Brain pericyte (primary cell): Measurements from ENCODE around the gene COL17A1.

Experiments
- DNase-seq: peaks from one replicate; pipeline ENCODE4 v3.0.0-alpha.2; 2012; ENCODE audit warnings: low read depth, low spot score

The COL17A1 gene

GRCh38 chr10:103990531-103990930, 95.1 kb downstream of the COL17A1 start:
- DNase-seq, result no peak

DNA sequence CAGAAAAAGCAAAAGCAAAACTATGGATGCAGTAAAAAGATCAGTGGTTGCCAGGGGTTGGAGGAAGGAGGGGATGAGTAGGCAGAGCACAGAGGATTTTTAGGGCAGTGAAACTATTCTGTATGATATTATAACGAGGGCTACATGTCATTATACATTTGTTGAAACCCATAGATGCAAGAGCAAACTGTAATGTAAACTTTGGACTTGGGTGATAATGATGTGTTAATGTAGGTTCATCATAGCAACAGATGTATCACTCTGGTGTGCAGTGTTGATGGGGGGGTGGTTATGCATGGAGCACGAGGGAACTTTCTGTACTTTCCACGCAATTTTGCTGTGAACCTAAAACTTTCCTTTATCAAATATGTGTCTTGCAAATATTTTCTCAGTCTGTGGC, 95.6 kb downstream of the COL17A1 start:
- DNase-seq, result no peak

DNA sequence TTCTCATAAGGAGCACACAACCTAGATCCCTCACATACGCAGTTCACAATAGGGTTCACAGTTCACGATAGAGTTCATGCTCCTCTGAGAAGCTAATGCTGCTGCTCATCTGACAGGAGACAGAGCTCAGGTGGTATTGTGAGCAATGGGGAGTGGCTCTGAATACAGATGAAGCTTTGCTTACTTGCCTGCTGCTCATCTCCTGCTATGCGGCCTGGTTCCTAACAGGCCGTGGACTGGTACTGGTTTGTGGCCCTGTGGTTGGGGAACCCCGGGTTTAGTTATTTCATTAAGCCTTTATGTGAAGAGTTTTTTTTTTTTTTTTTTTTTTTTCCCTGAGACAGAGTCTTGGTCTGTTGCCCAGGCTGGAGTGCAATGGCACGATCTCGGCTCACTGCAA, 99.3 kb downstream of the COL17A1 start:
- DNase-seq, result no peak

DNA sequence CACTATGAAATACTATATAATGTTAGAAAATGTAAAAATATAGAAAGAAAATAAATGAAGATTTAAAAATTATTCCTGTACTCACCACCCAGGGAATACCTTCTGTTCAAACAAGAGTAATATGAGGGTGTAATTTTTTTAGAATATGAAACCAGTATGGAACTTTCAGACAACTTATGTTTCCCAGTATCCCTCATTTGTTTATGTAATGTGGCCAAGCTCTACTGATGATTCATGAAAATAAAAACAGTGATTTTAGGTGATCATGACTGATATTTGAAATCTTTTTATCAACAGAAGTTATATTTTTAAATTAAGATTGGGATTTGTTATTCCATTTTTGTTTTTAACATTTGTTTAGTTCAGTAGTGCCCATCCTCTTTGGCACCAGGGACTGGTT, 100.0 kb downstream of the COL17A1 start:
- no peak for DNase-seq

DNA sequence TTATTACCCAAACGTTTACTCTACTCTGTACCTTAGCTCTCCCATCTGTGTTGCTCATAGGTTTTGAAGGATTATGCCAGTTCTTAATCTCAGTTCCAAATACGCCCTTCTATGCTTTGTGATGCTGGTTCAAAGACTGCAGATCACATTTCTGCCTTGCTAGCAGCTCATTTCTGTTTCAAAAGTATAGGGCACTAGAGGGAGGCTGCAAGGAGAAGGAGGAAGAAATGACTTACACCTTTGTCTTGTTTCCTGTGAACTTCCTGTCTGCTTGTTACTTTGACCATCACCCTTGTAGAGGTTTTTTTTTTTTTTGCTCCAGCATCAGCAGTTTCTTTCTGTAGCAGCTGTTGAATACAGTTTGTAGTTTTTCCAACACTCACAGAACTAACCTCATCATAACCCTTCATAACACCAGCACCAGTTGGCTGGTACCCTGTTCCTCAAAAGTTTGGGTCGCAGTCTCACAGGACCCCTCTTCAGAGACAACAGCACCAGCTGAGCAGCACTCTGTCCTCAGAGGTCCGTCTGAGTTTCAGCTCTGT, 102.2 kb downstream of the COL17A1 start:
- no peak for DNase-seq

DNA sequence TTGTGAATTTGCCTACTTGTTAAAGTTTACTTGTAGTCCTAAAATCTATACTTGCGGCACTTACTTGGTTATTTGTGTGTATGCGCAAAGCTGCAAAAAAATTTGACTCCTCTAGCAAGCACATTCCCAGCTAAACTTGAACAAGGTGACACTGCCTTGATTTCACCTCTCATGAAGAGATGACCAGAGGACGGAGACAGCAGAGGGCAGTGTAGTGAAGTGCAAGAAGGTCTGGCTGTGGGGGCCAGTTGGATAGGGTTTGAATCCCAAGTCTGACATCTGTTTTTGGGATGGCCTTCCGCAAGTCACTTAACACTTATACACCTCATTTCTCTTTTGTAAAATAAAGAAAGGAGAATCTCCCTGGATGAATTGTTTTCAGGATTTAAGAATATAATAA, 103.0 kb downstream of the COL17A1 start:
- DNase-seq, result no peak
